ENCODE results near the gene RNF220.
"Not testable (repeated sequence)": the region's sequence is repeated elsewhere in the genome, so short reads cannot be mapped to it uniquely, and the experiment has no call there.

The RNF220 gene

DNA sequence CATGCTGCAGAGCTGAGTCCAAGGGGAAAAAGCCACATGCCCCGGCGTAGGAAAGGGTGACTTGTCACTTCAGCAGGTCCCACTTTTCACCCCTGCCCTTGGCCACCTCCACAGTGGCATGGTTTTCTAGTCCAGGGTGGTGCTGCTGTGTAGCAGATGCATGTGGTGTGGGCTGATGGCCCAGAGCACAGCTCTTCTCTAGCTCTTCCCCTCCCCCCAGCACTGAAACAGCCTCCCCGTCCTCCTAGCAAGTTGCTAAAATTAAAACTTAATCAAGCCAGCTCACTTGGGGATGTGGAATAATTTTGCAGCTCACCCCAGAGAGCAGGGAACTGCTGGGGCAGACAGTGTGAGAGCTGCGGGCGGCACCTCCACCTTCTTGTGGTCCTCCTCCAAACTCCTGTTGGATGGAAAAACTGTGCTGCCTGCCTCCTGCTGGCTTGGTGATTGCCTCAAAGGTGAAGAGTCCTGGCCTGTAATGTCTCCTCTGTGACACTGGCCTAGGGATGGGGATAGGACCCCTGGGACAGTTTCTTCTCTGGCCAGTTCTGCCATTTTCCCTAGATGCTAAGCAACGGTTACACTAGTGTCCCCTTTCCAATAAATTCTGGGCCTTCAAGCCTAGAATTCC is 91.6 kb downstream of the RNF220 start:
- no peak for DNase-seq (ENCODE audit: low spot score)

DNA sequence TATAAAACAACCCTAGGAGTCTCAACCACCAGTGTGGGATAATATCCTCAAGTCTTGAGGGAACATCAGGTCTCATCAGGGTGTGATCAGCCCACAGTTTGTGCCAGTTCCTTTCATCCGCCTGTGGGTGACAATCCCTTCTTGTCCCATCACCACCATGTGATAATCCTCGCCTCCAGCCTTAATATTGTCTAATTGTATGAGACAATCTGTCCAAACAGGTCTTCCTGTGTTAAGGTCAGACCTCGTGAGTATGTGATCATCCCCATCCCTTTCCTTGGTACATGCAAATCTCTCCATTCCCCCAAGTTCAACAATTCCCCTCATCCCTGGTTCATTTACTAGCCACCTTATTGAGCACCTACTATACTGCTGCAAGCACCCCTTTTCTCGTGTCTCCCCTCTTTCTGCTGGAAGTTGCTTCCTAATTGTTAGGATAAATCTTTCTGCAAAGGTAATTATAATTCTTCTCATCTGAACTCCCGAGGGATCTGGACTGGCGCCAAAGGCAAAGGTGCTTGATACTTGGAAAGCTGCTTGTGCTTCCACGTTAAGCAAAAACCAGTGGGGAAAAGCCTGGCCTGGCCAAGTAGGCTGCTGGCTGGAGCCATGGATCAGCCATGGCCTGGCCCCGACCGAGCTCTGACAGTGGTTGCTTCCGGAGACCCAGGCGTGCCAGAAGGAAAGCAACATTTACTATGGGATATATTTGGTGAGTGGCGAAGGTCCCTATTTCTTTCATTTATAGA is 92.5 kb downstream of the RNF220 start:
- DNase-seq (ENCODE audit: low spot score), result no peak

DNA sequence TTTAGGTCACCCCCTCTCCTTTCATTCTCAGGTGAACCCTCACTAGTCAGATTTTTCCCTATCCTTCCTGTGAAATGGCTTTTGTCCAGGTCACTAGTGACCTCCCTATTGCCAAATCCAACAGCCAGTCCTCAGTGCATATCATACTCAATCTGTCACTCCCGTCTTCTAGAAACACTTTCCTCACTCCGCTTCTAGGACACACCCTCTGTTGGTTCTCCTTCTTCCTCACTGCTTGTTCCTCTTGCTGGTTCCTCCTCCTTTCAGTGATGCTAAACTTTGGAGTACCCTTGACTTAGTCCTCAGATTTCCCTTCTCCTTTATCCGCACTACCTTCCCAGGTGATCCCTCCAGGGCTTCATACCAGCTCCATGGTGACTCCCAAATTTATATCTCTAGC is 94.3 kb downstream of the RNF220 start:
- DNase-seq (ENCODE audit: low spot score), result no peak

DNA sequence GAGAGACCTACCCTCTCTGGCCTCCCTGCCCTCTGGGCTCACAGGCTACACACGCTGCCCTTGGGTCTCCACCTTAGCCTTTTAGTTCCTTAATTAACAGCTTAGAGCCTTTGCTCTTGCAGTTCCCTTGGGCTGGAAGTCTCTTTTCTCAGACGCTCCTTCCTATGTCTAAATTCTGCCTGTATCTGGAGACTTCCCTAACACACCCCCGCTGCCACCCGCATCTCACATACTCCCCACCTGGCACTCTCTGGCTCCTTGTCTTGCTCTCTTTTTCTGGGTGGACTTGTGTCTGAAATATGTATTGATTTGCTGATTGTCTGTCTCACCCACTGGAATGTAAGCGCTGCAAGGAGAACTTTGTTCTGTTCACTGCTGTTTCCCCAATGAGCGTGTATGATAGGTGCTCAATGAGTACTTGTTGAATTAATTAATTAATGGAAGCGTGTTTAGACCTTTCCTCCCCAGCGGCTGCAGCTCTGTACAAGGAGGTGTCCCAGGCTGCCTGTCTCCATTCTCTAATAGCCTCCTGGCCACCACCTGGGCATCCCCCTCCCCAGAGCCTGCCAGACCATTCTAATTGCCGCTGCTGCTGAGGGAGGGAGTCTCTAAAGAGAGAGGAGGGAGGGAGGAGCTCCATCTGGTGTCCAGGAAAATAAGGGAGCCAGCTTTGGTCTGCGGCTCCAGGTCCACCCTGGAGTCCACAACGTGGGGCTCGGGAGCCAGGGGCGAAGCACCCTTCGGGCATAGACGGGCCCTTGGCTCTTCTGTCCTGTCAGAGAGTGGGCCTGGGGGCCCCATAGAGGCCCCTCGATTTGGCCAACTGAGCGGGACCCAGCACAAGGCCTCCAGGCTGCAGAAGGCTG is 95.4 kb downstream of the RNF220 start:
- no peak for DNase-seq (ENCODE audit: low spot score)

DNA sequence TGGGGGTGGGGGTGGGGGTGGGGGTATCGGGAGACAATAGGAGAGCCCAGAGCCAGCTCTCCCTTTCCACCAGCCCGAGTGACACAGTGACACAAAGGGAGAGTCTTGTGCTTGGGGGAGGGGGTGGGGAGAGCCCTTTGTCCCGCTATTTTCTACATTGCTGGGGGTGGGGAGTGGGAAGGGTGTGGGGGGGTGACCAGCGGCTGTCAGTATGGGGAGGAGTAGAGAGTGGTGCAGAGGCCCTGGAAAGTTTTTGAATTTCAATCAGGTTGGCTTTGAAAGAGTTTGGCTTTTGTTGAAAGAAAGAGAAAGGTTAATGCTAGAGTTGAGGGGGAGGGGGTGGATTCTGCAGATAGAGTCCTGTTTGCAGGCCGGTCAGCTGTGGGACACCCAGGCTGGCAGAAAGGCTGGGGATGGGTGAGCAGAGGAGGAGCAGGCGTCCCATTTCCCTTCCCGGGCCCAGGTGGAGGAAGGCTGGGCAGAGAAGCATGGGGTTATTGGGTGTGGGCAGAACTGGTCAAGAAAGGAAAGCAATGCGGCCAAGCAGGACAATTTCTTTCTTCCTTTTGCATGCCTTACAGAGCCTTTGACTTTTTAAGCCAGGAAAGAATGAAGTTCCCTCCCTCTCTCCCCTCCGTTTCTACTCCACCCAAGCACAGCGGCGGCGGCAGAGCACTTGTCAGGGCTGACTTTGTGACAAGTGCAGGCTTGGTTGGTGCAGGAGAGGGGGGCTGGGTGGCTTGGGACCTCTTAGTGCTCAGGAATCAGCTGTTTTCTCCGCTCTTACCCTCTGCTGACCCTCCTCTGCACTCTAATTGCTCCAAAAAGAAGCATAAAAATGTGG is 96.2 kb downstream of the RNF220 start:
- no peak for DNase-seq (ENCODE audit: low spot score)

DNA sequence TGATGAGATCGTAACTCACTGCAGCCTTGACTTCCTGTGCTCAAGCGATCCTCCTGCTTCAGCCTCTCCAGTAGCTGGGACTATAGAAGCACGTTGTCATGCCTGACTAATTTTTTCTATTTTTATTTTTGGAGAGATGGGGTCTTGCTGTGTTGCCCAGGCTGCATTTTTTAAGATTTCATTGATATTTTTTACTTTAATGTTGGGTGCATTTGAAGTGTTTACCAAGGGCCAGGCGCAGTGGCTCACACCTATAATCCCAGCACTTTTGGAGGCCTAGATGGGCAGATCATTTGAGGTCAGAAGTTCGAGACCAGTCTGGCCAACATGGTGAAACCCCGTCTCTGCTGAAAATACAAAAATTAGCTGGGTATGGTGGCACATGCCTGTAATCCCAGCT is 97.8 kb downstream of the RNF220 start:
- DNase-seq (ENCODE audit: low spot score), result not testable (repeated sequence)

DNA sequence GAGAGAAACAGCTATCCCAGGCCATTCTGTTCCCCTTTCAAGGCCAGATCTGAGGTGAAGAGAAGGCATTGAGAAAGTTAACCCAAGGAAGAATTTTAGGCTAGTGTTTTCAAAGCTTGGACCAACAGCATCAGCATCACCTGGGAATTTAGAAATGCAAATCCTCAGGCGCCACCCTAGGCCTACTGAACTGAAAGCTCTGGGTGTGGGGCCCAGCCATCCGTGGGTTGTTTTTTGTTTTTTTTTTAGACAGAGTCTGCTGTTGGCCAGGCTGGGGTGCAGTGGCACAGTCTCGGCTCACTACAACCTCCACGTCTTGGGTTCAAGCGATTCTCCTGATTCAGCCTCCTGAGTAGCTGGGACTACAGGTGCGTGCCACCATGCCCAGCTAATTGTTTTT is 98.6 kb downstream of the RNF220 start:
- DNase-seq (ENCODE audit: low spot score), result no peak

DNA sequence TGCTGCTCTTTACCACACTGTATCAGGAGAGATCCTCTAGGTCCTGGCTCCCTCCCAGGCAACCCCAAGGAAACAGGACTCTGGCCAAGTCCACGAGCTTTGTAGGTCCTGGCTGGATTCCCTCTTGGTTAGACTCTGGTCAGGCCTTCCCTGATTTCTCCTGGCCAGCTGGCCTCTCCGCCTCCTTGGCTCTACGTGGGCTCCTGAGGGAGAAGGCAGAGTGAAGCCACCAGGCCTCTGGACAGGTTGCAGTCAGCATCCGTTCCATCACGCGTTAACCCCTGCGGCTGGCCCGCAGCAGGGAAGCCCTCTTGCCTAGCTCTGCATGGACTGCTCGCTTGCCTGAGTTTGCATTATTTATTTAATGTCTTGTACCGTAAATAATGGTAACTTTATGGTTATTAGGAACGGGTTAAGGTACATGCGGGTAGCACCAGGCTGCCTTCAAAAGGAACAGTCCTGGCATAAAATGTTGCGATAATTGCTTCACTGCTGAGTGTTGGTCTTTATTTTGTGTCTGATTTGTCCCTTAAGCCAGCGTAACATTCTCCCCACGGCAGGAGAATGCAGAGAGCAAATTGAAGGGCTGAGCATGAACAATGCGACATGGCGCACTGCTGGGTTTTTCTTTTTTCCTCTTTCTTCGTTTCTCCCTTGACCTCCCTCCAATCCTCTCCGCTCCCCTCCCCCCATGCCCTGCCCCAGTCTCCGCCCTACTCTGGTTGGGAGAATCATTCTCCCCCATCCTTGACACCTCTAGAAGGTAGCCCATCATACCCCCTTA is 100.3 kb downstream of the RNF220 start:
- no peak for DNase-seq (ENCODE audit: low spot score)

DNA sequence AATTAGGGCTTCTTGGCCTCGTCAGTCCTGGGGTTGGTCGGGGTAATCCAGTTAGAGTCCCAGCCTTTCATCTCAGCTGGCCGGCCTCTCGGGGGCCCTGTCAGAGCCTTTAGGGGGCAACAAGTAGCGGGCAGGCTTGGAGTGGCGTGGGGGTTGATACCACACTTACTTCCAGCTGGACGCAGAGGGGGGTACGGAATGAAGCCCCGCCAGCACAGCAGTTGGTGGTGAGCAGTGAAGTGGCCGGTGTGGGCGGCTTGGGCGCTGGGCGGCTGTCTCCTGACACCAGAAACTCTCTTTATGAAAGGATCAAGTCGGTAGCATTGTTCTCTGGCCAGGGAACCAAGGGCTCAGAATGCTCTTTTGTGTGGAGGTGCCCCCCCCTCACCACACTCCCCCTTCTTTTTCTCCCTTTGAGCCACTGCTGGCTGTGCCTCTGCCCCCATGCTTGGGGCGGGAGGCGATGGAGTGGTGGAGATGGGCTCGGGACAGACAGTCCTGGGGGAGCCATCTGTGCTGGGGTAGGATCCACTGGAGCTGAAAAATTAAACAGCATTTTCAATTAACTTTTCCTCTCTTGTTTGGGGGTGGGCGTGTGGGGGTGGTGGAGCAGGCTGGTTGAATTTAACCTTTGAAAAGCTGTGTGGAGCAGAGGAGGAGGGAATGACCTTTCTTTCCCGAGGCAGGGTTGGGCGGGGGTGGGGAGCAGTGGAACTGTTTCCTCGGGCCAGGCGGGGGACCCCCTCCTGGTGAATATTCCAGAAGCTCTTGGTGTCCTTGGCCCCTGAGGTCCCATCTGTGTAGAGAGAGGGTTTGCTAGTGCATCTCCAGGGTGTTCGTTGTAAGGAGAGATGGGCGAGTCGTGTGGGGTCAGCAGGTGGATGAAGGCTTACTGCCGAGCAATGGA is 102.7 kb downstream of the RNF220 start:
- DNase-seq (ENCODE audit: low spot score), result no peak

DNA sequence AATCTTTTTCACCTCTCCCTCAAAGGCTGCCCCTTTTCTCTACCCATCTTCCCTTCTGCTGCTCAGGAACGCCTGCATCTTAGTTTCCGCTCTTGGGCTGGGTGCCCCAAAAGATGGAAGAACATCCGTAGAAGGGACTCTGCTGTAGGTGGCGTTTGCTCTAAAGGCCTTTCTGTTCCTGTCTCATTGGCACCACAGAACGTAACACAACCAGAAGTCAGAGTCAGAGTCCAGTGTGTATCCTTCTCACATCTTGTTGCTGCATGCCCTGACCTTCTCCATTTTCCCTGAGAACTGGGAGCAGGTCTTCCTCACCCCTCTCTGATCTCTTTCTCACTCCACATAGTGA is 103.3 kb downstream of the RNF220 start:
- DNase-seq (ENCODE audit: low spot score), result no peak

DNA sequence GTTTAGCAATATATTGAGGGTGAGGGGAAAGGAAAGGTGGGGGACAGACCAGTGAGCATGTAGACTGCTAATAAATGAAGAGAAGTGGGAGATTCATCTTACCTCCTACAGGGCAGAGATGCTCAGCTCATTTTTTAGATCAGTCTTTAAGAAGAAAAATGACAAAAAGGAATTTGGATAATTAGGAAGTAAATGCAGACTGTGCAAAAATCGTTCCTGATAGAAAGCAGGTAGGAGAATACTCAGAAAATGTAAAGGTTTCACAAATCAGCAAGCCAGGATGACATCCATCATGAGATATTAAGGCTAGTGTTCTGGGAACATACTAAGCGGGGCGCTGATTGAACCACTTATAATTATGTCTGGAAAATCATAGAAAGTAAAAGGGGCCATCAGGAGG is 106.3 kb downstream of the RNF220 start:
- DNase-seq (ENCODE audit: low spot score), result no peak

DNA sequence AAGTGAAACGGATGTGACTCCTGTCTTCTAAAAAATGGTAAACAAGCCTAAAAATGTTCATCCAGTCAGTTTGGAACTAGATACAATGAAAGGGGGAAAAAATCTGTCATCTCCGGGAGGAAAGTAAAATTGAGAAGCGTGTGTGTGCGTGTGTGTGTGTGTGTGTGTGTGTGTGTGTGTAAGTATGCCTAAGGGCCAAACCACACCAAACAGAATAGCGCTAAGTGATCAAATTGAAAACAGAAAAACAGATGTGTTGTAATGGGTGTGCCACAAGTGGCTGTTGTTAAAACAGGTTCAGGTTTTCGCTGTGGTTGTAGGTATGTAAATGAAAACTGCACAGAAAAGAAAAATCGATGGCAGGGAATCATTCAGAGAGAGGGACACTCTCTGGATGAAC is 106.7 kb downstream of the RNF220 start:
- DNase-seq (ENCODE audit: low spot score), result no peak

DNA sequence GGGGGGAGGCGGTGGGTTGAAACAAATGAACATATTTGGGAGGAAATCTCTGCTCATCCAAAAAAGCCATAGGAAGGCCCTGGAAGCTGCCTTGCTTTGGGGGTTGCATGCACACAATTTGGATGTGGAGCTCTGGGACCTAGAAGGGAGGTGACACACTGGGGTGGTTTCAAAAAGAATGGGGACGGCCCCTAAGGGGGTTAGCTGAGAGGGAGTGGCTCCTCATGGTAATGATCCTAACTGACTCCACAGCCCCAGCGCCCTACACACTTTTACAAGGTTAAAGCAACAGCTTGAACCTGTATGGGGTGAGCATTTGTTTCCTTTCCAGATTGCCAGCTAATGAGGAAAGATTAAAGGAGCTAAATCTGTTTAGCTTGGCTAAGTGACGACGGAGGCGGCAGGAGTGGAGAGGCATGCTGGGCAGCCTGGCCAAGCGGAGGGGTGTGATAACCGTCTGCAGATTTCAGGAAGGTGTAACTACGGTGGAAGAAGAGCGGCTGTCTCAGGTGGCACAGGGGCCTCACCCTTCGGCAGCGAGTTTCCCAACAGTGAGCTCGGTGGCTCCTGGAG is 107.3 kb downstream of the RNF220 start:
- DNase-seq (ENCODE audit: low spot score), result no peak

DNA sequence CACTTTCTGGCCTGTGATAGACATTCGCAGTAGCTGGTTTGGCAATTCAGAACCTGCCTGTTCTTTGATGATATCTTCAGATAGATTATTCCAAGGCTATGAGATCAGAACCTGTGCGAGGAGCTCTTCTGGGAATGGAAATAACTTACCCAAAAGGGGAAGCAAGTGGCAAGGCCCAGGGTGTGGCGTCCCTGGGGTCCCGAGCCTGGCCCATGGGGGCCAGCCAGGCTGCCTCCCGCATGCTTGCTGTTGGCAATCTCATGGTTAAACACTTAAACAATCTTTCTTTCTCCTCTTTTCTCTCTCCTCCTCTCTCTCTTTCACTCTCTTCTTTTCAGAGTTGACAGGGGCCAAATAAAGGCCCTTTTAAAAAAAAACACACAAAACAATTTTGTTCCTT is 108.1 kb downstream of the RNF220 start:
- DNase-seq (ENCODE audit: low spot score), result no peak

DNA sequence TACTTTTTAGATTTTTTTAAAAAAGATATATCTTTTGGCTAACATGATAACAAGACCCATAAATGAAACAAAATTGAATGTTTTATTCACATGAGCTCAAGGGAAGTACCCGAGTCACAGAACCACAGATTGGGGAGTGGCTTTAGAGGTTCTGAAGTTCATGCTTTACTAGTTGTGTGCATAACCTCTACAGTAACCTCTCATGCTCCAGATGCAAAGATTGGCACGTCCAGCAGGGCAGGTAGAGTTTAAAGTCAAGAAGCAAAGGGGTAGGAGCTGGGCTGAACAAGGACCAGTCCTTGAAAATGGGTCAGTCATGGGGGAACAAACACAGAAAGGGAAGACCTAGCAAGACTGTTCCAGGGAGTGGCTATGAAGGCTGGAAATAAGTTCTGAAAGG is 109.6 kb downstream of the RNF220 start:
- DNase-seq (ENCODE audit: low spot score), result no peak

DNA sequence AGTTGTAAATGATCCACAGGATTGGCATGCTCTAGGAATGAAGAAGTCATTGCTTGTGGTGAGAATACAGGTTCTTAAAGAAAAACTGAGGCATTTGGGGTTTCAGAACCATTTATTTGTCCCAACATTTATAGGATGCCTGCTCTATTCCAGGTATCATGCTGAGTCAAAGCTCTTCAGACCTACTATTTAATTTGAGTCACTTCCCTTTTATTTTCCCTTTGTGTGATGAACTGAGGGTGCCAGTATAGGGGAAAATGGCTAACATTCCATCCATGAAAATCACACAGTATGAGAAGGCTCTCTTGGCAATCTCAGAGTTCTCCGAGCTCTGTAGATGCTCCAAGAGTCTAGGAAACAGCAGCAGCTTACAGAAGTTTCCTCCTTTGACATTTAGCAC is 110.4 kb downstream of the RNF220 start:
- no peak for DNase-seq (ENCODE audit: low spot score)

DNA sequence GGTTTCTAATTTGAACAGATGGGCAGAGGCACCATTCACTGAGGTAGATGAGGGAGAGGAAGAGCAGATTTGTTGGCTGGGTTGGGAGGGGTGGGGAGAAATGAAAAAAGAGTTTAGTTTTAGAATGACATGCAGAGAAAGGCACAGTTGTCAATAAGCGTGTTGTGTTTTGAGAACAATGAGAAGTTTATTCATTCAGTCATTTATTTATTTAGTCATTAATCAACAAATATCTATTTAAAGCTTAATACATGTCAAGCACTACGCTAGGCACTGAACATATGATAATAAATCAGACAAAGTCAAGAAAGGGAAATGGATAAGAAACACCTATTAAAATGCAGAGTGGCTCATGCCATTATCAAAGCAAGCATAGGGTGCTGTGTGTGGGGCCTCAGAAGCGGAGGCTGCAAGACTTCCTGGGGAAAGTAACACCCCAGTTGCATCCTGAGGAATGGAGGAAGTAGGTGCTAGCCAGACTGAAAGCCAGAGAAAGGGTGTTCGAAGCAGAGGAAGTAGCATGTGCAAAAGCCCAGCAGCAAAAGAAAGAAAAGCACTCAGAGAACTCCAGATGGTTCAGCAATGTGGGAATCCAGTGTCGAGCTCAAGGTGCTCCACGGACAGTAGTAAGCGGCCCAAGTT is 114.1 kb downstream of the RNF220 start:
- DNase-seq (ENCODE audit: low spot score), result no peak

DNA sequence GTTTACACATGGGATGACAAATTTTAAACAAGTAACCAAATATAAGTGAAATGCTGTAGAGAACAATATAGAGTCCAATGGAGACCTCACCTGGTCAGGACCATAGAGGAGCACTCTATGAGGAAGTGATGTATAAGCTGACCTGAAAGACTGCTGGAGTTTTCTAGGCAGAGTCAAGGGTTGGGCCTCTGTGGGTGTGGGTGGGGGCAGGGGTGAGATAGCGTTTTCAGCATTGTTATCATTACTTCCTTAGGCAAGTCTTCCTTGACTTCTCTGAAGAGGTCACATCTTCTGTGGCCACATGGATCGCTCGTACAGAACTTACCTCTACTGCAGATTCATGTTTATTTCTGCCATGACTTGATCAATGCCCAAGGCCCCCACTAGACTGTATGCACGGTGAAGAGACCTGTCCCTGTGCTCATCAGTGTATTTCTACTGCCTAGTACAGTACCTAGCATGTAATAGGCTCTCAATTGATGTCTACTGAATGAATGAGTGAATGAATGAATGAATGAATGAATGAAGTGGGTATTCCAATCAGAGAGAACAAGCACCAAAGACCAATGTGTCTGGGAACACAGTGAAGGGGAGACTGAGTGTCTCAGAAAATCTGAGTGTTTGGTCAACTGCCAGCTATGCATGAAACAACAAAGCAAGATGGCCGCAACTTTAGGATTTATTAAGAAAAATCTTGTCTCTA is 116.5 kb downstream of the RNF220 start:
- DNase-seq (ENCODE audit: low spot score), result no peak

Measured in left forelimb (tissue), 1 donor.